Stimulated activated CD4-positive, alpha-beta T cell treated with anti-CD3 and anti-CD28 coated beads, Interleukin-2, amount 100 ng/mL, for 24 hours (primary cell): ENCODE results near the gene DDIT3.
"Not testable (repeated sequence)": the region's sequence is repeated elsewhere in the genome, so short reads cannot be mapped to it uniquely, and the experiment has no call there.

ENCODE experiments used
- DNase-seq, 2 donors: peaks; one replicate each; pipeline ENCODE4 v3.0.0-alpha.2; 2020

DDIT3 gene

DNA sequence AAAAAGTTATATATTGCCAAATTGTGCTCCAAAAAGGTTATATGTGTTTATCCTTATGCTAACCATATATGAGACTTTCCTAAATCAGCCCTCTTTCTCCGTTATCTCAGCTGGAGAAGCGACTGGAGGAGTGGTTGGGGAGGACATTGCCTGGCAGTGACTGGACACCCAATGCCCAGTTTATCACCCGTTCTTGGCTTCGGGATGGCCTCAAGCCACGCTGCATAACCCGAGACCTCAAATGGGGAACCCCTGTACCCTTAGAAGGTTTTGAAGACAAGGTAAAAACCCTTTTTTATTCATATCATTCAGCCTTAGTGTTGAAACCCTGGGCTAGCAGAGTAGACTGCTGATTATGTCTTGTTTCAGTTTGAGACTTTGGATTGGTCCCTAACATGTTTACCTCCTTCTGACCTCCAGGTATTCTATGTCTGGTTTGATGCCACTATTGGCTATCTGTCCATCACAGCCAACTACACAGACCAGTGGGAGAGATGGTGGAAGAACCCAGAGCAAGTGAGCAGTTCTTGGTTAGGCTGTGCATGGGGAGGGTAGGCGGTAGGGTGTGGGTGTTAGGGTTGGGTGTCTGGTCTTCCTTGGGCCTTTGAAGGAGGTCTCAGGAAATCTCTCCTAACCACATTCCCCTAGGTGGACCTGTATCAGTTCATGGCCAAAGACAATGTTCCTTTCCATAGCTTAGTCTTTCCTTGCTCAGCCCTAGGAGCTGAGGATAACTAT lies 8.6 kb downstream of the DDIT3 start:
- DNase-seq: no peak

DNA sequence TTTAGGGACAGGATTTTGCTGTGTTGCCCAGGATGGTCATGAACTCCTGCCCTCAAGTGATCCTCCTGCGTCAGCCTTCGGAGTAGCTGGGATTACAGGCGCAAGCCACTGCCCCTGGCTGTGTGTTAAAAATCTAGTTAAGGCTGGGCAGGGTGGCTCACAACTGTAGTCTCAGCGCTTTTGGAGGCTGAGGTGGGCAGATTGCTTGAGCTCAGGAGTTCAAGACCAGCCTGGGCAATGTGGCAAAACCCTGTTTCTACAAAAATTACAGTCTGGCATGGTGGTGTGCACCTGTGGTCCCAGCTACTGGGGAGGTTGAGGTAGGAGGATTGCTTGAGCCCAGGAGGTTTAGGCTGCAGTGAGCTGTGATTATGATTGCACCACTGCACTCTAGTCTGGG lies 9.2 kb downstream of the DDIT3 start:
- DNase-seq: no peak

DNA sequence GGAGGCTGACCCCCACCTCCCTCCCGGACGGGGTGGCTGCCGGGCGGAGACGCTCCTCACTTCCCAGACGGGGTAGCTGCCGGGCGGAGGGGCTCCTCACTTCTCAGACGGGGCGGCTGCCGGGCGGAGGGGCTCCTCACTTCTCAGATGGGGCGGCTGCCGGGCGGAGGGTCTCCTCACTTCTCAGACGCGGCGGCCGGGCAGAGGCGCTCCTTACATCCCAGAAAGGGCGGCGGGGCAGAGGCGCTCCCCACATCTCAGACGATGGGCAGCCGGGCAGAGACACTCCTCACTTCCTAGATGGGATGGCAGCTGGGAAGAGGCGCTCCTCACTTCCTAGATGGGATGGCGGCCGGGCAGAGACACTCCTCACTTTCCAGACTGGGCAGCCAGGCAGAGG lies 12.5 kb downstream of the DDIT3 start:
- DNase-seq: not testable (repeated sequence)

DNA sequence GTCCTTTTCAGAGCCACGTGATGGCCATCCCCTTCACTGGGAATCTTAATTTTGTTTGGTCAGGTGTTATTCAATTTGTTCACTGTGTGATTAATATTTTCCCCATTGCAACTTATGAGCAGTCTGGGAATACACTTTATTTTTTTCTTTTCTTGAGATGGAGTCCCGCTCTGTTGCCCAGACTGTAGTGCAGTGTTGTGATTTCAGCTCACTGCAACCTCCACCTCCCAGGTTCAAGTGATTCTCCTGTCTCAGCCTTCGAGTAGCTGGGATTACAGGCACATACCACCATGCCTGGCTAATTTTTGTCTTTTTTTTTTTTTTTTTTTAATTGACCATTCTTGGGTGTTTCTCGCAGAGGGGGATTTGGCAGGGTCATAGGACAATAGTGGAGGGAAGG lies 13.8 kb downstream of the DDIT3 start:
- DNase-seq: not testable (repeated sequence)

DNA sequence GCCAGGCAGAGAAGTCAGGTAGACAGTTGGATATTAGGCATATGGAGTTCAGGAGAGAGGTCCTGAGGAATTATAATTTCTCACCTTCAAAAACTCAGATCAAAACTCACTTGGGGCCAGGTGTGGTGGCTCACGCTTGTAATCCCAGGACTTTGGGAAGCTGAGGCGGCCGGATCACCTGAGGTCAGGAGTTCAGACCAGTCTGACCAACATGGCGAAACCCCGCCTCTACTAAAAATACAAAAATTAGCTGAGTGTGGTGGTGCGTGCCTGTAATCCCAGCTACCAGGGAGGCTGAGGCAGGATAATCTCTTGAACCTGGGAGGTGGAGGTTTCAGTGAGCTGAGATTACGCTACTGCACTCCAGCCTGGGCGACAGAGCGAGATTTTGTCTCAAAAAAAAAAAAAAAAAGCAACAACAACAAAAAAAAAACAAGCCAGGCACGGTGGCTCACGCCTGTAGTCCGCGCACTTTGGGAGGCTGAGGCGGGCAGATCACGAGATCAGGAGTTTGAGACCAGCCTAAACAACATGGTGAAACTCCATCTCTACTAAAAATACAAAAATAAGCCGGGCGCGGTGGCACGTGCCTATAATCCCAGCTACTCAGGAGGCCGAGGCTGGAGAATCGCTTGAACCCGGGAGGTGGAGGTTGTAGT lies 17.9 kb downstream of the DDIT3 start:
- not testable (repeated sequence) for DNase-seq

DNA sequence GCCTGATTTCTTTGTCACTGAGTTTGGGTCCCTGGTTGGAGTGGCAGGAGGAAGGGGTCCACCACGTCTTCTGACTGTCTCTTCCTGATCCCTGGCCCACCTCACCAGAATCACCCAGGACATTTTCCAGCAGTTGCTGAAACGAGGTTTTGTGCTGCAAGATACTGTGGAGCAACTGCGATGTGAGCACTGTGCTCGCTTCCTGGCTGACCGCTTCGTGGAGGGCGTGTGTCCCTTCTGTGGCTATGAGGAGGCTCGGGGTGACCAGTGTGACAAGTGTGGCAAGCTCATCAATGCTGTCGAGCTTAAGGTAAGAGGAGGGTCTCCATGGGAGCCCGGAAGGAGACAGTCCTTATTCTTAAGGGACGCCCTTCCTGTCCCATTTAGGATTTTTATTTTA lies 20.1 kb downstream of the DDIT3 start:
- DNase-seq: no peak

DNA sequence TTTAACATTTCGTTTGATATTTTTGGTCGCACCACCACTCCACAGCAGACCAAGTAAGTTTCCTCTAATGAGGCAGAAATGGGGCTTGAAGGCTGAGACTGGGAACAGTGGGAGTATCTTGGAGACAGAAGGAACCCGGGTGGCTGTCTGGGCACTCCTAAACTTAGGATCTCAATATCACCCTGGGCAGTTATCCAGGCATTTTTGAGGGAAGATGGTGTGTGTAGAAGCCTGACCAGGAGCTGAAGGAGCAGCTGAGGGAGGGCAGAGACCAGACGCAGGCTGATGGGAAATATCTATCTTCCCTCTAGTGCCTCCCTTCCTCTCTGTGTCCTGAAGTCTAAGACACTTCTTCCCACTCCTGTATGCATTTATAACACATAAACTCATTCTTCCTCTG lies 21.7 kb downstream of the DDIT3 start:
- no peak for DNase-seq

DNA sequence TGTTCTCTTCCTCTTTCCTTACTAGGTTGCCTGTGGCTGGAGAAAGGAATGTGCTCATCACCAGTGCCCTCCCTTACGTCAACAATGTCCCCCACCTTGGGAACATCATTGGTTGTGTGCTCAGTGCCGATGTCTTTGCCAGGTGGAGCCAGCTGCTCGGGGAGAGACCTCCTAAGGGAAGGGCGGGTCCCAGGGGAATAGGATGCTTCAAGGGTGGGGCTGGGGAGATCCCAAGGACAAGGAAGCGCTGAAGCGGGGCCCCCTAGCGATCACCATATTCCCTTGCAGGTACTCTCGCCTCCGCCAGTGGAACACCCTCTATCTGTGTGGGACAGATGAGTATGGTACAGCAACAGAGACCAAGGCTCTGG lies 22.2 kb downstream of the DDIT3 start:
- no peak for DNase-seq

DNA sequence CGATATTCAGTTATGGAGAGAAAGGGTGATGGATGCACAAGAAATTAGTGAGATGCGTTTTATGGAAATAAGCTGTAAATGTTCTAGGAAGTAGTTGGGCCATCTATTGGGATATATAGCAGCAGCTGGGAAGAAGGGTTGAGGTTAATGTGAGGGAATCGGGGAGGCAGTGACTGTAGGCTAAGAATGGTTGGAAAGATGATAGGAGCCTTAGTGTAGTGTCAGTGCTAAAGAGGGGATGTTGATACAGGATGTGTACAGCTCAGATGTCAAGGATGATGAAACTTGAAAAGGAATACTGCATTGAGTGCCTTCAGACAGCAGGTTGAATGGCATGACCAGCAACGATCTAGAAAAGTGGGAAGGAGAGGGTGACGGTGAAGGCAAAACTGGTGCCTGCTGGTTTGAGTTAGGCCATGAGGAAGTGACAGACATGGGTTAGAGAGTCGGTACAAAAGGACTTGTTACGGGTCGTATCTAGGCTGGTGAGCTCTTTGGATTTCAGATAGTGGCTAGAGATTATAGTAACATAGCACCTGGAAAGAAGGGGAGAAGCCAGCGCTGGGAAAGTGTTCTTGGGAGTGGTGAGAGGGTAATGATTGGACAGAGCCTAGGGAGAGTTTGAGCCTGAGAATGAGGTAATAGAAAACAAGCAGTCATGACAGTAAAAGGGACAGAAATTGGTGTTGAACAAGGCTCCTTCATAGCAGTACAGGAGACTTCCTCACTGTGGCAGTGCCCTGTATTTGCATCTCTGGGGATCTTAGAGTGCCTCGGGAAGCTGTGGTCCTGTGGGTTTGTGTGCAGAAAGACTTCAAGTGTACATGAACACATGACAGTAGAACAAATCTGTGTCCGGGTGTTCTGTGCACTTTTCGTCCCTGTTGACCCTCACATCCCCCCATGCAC lies 22.8 kb downstream of the DDIT3 start:
- no peak for DNase-seq

DNA sequence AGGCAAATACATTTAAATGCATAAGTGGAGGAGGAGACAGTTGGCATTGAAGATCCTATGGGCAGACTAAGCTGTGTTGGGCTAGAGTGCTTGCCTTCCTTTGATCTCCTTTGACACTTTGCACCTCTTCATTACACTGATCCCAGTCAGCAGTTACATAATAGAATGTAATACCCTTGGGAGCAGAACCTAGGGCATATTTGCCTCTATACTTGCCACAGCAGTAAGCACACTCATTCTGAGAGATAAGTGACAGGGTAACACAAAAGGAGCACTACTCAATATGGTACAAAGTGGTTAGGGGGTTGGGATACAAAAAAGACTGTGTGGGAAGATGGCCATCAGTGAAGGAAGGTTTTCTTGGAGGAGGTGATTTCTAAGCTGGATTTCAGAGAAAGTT lies 23.5 kb downstream of the DDIT3 start:
- DNase-seq: no peak

DNA sequence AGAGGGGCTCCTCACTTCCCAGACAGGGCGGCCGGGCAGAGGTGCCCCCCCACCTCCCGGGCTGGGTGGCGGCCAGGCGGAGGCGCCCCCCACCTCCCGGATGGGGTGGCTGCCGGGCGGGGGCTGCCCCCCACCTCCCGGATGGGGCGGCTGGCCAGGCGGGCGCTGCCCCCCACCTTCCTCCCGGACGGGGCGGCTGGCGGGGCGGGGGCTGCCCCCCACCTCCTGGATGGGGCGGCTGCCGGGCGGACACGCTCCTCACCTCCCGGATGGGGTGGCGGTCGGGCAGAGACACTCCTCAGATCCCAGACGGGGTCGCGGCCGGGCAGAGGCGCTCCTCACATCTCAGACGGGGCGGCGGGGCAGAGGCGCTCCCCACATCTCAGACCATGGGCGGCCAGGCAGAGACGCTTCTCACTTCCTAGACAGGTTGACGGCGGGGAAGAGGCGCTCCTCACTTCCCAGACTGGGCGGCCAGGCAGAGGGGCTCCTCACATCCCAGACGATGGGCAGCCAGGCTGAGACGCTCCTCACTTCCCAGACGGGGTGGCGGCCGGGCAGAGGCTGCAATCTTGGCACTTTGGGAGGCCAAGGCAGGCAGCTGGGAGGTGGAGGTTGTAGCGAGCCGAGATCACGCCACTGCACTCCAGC lies 25.1 kb downstream of the DDIT3 start:
- not testable (repeated sequence) for DNase-seq

DNA sequence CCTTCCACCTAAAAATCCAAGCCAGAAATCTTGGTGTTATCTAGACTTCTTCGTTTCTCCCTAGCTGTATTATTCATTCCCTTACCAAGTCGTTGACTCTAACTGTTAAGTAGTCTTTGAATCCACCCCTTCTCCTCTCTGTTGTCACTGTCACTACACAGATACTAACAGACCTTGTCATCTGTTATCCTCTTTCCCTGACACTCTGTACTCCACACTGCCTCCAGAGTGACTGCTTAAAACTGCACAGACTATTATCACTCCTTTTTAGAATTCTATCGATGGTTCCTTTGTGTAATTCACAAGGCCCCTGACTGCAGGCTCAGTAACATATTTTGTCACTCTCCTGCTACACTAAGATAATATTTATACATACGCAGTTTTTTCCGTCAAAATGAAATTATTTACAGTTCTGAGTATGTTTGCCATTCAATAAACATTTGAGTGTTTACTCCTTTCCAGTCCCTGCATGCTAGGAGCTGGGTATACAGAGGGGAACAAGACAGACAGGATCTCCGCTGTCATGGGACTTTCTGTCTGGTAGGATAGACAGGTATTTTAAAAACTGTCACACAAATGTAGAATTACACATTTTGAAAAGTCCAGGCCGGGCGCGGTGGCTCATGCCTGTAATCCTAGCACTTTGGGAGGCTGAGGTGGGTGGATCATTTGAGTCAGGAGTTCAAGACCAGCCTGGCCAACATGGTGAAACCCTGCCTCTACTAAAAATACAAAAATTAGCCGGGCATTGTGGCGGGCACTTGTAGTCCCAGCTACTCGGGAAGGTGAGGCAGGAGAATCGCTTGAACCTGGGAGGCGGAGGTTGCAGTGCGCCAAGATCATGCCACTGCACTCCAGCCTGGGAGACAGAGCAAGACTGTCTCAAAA lies 28.7 kb downstream of the DDIT3 start:
- DNase-seq: no peak

DNA sequence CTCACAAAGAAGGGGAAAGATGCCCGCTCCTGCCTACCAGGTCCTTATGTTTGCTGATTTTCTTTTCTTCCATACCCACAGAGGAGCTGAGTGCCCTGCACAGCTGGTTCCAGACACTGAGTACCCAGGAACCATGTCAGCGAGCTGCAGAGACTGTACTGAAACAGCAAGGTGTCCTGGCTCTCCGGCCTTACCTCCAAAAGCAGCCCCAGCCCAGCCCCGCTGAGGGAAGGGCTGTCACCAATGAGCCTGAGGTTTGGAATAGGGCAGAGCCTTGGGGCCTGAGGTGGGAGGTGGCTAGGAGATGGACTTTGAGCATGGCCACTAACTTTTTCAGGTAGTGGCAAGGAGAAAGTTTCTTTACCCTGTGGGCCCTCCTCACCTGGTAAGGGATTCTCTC lies 30.2 kb downstream of the DDIT3 start:
- no peak for DNase-seq

DNA sequence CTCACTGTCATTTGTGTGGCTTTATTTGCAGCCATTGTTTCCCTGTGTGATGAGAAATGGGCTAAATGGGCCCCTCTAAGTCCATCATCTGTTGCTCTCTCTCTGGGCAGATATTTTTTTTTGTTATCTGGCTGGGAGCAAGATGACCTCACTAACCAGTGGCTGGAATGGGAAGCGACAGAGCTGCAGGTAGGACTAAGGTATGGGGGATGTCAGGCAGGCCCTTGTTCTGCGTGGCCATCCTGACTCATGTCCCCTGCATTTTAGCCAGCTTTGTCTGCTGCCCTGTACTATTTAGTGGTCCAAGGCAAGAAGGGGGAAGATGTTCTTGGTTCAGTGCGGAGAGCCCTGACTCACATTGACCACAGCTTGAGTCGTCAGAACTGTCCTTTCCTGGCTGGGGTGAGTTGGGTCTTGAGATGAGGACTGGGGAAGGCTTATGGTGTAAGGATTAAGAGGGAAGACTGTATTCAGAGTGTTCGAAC lies 31.1 kb downstream of the DDIT3 start:
- no peak for DNase-seq

DNA sequence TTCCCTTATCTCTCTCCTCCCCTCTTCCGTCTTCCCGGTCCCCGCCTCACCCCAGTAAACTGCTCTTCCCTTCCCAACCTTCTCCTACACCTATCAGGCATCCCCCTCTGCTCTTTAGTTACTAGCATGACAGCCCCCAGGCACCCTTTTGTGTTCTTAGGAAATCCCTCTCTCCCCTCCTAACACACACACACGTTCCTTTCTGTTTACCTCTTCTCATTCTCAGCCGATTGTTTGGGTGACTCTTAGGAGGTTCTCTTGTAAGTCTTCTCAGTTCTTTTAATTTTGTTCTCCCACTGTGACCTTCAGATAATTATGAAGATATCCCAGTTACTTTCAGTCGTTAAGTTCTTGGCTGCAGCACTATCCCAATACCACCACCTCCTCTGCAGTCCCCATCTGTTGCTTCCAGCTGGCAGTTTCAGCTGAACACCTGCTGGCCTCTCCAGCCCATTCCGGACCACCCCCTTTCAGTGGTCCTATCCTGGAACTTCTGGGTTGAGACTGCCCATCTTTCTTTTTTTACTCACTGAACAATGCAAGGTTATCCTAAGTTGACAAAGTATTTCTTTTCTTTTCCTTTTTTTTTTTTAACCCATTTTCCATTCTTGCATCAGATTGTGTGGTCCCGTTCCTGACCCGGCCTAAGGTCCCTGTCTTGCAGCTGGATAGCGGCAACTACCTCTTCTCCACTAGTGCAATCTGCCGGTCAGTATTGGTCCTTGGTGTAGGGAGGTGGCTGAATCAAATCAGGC lies 31.7 kb downstream of the DDIT3 start:
- no peak for DNase-seq

DNA sequence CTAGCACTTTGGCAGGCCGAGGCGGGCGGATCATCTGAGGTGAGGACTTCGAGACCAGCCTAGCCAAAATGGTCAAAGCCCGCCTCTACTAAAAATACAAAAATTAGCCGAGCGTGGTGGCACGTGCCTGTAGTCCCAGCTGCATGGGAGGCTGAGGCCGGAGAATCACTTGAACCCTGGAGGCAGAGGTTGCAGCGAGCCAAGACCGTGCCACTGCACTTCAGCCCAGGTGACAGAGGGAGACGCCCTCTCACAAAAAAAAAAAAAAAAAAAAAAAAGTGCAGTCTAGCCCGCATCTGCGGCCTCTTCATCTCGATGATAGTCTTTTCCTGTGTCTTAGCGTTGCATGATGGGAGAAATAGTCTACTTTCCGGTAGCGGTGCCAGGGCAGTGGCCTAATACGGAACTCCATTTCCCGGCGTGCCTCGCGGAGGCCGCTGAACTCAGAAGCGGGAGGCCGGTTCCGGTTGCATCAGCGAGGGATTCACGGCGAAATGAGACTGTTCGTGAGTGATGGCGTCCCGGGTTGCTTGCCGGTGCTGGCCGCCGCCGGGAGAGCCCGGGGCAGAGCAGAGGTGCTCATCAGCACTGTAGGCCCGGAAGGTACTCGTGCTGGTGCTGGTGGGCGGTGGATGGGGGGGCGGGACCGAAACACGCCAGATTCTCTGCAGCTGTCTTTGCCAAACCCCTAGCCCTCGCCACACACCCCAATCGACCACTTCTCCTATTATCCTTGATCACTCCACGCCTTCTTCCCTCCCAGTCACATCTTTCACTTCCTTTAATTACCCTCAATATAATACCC lies 32.5 kb downstream of the DDIT3 start, which contains the start of gene MARS1:
Gene MARS1 (plus strand): TSS at position 472 of the 805 bp plus-strand sequence. CDS start 23 bp downstream, at position 495.
- DNase-seq: peak; percentile 91 to 92

DNA sequence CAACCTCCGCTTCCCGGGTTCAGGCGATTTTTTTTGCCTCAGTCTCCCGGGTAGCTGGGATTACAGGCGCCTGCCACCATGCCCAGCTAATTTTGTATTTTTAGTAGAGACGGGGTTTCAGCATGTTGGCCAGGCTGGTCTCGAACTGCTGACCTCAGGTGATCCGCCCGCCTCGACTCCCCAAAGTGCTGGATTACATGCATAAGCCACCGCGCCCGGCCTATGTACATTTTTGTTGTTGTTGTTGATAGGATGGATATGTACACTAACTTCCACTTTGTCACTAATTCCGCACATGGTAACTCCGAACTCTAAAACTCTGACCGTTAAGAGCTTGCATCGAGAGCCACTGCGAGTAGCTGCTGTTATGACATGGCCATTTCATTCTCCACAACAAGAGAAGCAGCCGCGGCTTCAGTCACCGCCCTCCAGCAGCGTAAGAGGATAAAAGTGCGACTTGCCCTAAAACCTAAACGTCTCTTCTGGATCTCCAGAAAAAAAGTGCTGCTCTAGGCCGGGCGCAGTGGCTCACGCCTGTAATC lies 33.2 kb downstream of the DDIT3 start:
- no peak for DNase-seq

DNA sequence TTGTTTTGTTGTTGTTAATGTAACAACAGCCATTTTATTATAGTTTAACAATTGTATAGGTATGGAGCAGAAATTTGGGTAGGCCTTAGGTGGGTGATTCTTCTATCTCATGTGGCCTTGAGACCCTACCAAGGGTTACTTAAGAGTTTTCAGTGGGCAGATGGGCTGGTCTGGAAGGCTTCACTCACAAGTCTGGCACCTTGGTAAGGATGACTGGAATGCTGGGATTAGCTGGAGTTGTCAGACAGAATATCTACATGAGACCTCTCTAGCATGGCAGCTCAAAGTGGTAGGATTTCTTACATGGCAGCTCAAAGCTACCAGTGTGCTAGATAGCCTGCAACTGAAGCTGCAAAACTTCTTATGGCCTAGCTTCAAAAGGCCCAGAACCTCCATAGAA lies 34.6 kb downstream of the DDIT3 start:
- DNase-seq: no peak

DNA sequence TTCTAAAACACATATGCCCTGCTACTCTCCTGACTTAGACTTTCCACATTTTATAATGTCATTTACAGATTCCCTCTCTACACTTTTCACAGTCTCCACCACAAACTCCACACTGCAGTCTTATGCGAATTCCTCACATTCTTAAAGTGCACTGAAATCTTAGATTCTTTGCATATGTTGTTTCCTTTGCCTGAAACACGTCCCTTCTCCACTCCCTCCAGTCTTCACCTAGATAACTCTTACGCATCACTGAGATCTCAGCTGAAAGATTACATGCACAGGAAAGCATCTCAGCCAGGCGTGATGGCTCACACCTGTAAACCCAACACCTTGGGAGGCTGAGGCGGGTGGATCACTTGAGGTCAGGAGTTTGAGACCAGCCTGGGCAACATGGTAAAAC lies 36.8 kb downstream of the DDIT3 start:
- no peak for DNase-seq

DNA sequence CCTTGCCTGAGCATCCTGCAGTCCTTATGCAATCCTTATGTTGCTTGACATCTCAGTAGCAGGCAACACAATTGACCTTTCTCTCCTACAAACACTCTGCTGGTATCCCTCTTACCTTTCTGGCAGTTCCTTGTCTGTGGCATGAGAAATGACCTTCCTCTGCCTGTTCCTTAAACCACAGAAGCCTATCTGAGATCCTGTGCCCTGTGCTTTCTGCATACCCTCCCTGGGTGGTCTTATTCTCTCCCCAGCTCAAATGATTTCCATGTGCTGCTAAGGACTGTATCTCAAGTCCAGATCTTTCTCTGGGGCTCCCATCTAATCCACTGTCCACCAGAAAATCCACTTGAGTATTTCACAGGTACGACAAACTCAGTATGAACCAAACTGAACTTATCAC lies 38.6 kb downstream of the DDIT3 start:
- no peak for DNase-seq
